NCI-H446 (cell line): ENCODE results near the gene OVAAL.

Experiments used
- DNase-seq, 2 experiments: peaks; one replicate each; lab custom pipeline; 2025; lab: John Stamatoyannopoulos, UW

OVAAL gene

DNA sequence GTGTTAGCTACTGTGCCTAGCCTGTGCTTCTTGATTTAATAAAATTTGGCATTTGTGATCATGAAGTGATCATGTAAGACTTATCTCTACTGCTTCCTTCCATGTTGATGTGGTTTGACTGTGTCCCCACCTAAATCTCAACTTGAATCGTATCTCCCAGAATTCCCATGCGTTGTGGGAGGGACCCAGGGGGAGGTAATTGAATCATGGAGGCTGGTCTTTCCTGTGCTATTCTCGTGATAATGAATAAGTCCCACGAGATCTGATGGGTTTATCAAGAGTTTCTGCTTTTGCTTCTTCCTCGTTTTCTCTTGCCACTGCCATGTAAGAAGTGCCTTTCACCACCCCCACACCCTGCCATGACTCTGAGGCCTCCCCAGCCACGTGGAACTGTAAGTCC is at the start of gene OVAAL:
Gene OVAAL, plus strand, starts transcription at position 301 of the 400 bp plus-strand sequence.
- DNase-seq: no peak

- DNase-seq: no peak
These were observed 47.9 kb upstream of the OVAAL start for GRCh38 chr1:180510882-180511281.

GRCh38 chr1:180513531-180513930 is 45.2 kb upstream of the OVAAL start:
- DNase-seq: no peak

DNA sequence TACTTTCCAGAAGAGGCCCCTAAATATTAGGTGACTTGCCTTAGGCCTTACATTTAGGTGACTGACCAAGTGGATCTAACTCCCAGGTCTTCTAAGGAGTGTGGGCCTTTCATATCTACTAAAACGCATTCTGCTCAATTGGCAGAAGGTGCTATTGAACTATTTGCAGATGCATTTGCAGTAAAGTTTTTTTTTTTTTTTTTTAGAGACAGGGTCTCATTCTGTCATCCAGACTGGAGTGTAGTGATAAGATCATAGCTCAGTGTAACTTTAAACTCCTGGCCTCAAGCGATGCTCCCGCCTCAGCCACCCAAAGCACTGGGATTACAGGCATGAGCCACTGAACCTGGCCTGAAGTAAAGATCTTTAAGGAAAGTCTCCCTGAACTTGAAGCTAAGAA is 43.4 kb upstream of the OVAAL start:
- DNase-seq: no peak

DNA sequence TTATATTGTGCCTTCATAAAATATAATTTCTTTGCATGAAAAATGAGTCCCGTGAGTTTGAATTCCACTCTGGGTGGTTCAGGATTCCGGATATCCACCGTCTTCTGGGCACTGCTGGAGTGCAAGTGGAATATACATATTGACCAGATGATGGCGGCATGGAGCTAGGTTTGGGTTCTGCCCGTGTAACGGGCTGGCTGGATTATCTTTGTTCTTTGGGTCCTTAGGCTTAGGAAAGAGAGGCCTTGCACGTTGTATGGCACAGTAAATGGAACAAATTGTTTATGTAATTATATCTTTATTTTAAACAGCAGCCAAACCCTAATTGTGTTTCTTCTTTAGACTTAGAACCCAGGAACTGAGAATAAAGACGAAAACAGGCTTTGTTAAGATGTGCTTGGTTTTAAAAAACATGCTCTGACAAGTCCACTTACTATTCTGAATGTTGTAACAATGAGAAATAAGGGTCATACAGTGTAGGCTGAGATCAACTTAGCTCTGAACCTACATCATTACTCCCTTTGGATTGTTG is 42.8 kb upstream of the OVAAL start:
- peak; percentile 85 to 94 for DNase-seq

GRCh38 chr1:180519846-180520245 is 38.9 kb upstream of the OVAAL start:
- no peak for DNase-seq

DNA sequence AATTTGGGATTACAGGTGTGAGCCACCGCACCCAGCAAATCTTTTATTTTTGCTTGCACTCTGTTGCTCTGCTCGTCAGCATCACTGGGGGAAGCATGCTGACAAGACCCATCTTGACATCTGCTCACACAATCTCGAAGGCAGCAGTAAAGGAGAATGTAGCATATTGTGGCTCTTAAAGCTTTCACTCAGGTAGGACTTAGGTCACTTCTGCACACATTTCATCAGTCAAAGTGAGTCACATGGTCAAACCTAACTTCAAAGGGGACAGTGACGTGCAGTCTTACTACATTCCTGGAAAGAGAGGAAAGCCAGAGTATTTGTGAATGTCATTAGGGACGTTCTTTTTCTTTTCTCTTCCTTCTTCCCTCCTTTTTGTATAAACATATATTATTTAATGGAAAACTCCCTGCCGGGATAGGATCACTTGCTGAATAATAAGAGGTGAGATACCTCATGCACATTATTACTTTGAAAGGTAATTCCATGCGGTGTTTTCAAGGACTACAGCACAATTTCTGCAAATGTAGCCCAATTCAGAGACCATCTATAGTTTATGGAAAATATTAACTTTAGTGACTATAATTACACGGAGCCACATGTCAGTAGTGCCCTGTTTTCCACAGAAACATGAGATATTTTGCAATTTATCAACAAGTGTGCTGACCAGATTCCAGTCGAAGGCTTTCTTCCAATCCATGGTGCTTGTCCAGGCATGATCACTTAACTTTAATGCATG is 37.1 kb upstream of the OVAAL start:
- no peak for DNase-seq

DNA sequence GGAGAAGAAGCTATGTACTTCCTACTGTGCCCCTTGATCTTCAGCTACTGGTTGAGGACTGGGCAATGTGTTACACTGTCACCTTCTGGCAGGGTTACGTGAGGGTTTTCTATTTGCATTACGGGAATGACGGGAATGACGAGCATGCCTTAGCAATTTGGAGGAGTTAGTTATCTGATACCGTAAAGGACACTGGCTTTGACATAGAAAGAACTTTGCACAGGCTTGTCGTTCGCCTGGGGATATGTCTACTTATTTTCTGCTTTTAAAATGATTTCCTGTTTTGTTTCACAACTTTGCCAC is 36.6 kb upstream of the OVAAL start:
- DNase-seq: no peak

- DNase-seq: peak; percentile 16
These were observed 34.4 kb upstream of the OVAAL start for GRCh38 chr1:180524160-180524914.

DNA sequence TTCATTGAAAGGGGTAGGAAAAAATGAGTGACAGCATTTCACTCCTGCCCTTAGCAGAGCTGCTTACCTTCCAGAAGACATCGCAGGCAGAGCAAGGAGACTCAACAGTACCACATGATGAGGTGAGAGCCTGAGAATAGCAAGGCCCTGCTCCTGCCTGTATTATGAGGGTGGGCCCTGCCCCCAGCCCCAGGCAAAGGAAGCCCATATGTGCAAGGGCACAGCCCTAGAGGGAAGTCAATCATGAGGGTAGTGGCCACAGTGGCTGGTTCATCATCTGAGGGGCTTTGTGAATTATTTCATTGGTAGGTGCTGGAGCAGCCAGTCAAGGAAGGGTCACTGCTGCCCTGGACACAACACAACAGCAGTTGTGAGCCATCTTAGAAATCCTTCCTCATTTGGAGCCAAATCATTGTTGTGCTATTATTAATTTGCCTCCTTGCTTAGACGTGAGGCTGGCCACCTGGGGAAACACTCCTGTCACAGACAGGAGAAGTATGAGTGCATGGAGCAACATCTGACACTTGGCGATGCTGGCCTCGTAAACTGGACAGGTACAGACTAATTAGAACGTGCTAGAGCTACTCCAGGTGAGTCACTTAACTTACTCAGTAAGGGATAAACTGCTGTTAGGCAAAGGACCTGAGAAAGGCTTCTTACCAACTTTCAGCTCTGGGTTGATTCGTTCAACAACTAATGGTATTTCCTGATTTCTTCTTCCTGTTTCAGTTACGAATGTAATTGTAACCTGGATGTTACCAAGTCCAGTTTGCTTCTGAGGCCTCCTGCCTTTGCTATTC is 33.6 kb upstream of the OVAAL start:
- no peak for DNase-seq

- DNase-seq: no peak
These were observed 33.1 kb upstream of the OVAAL start for GRCh38 chr1:180525715-180526039.

- DNase-seq: no peak
These were observed 31.6 kb upstream of the OVAAL start for GRCh38 chr1:180527101-180527669.

DNA sequence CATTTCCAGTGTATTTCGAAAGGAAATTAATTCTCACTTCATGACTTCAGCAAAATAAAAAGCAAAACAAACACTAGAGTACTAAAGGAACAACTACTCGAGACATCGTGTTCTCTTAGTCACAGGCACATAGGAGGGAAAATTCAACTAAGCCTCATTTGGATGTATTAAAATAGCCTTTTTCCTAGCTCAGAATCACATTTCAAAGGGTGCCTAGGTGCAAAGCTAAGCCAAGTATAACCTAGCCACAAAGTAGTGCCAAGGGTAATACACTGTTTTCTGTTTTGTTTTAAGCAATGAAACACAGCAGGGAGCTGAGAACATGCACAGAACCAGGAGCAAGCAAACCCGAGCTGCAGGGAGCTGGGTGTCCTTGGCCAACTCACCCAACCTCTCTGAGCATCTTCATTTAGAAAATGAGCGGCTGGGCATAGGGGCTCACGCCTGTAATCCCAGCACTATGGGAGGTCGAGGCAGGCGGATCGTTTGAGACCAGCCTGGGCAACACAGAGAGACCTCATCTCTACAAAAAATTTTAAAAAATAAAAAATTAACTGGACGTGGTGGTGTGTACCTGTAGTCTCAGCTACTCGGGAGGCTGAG is 29.8 kb upstream of the OVAAL start:
- DNase-seq: no peak

GRCh38 chr1:180530501-180530900 is 28.3 kb upstream of the OVAAL start:
- DNase-seq: no peak

DNA sequence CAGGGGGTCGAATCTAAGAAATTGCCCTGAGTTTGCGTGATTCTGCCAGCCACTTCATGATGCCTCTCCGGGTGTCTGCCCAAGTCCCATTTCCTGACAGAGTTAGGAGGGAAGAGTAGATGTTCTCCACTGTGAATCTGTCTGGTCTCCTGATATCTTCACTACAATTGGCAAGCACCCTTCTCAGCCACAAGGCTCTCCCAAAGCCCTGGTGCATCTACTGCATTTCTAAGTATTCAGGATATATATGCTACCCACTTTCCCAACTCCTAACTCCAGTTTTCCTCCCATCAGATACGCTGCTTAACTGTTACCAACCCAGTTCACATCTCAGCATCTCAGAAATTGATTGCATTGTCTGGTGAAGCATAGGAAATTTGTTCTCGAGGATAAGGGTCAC is 25.9 kb upstream of the OVAAL start:
- no peak for DNase-seq

DNA sequence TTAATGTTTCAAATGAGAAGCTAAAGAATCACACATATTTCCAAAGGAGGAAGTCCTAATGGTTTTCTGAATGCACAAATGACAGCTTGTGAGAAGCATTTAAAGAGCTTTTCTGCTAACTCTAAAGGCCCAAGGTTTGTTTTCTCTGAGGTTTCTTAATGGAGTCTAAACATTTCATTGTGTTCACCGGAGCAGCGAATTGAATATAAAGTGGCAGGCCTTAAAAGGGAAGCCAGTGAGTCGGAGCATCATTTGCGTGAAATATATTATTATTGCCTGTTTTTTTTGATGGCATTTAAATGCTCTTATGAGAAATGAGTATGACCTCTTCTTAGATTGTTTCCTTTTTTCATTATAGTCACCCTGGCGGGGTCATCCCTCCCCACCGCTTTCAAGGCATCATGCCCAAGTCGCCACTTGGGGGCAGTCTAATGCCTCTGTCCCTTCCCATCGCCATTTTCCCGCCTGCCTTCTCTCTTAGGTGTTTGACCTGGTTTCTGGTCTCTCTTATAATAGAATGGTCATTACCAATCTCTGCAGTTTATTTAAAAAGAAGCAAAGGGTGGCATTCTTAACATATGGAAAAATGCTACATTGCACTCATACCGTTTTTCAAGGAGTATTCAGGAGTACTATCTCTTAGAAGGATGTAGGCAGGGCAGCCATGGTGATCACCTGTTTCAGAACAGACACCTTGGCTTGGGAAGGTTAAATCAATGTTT is 25.3 kb upstream of the OVAAL start:
- DNase-seq: peak; percentile 56 to 85

- peak; percentile 90 to 94 for DNase-seq
These were observed 24.6 kb upstream of the OVAAL start for GRCh38 chr1:180534214-180534613.

DNA sequence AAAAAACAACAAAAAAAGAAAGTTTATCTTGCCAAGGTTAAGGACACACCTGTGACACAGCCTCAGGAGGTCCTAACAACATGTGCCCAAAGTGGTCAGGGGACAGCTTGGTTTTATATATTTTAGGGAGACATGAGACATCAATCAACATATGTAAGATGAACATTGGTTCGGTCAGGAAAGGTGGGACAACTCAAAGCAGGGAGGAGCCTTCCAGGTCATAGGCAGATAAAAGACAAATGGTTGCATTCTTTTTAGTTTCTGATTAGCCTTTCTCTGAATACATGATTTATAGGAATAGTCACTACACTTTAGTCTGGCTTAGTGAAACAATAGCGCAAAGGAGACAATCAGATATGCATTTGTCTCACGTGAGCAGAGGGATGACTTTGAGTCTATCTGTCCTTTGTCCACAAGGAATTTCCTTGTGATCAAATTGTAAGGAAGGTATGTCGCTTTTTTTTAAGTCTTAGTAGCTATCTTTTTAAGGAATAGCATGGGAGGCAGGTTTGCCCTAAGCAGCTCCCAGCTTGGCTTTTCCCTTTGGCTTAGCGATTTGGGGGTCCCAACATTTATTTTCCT is 23.3 kb upstream of the OVAAL start:
- DNase-seq: no peak

DNA sequence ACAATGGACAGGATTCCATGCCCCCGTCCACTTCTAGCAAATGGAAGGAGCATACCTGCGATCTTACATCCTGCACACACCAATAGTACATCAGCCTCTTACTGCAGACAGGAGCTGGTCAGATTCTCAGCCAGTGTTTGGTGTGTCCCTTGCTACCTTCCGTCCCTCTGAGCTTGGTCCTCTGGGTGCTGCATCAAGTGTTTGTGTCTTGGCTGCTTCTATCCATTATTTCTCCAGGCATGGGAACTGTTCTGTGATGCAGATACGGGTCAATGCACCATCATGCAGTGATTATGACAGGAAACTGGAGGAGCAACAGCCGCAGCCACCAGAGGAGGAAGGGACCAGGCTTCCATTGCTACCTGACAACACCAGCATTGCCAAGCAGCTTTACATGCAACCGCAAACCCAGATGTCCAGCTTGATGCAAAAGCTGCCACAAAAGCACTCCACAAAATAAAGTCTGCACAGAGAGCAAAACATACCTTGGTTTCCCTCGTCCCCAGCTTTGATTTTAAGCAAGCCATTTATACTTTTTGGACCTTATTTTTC is 21.9 kb upstream of the OVAAL start:
- no peak for DNase-seq

DNA sequence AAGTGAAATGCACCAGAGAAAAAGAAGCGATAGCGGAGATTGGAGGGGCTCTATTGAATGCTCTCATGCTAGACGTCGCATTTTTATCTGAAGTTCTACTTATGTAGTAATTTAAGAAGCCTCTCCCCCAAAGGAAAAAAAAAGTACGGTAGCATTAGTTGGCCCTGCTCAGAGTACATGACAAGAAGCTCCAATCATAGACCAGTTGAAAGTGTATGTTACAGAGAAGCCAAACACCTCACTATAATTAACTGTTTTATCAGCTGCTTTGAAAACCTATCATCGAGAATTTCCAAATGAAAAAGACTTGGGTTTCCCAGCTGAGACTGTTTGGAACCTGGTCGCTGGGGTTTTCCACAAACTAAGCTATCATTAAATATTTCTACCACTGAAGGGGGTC is 19.6 kb upstream of the OVAAL start:
- no peak for DNase-seq
